GM18498 (cell line): ENCODE data around the gene C3orf22.
"Not testable (repeated sequence)": the region's sequence is repeated elsewhere in the genome, so short reads cannot be mapped to it uniquely, and the experiment has no call there.

Experiments
- ATAC-seq: cut with Tn5 transposase; IDR thresholded peaks from one replicate; pipeline ENCODE4 v1.9.1; 2021; ENCODE audit warnings: mild to moderate bottlenecking, moderate library complexity; ENCODE audit not compliant: unreplicated experiment

C3orf22 gene

GRCh38 chr3:126558336-126559071 lies at the start of gene C3orf22:
C3orf22 (minus strand) TSS chr3:126558932; CDS start chr3:126553390, 5,542 bp downstream.
- no peak for ATAC-seq

- ATAC-seq = no peak
Measured at GRCh38 chr3:126607214-126607908, 48.6 kb upstream of the C3orf22 start.

GRCh38 chr3:126606001-126606400 lies 47.3 kb upstream of the C3orf22 start:
- no peak for ATAC-seq

- ATAC-seq = no peak
Measured at GRCh38 chr3:126604691-126605090, 46.0 kb upstream of the C3orf22 start.

- no peak for ATAC-seq
Measured at GRCh38 chr3:126599101-126599500, 40.4 kb upstream of the C3orf22 start.

- ATAC-seq = not testable (repeated sequence)
Measured at GRCh38 chr3:126595479-126595878, 36.7 kb upstream of the C3orf22 start.

- ATAC-seq = not testable (repeated sequence)
Measured at GRCh38 chr3:126591515-126591914, 32.8 kb upstream of the C3orf22 start.

GRCh38 chr3:126582311-126582710 lies 23.6 kb upstream of the C3orf22 start:
- ATAC-seq = no peak

GRCh38 chr3:126581569-126581968 lies 22.8 kb upstream of the C3orf22 start:
- ATAC-seq = no peak

- no peak for ATAC-seq
Measured at GRCh38 chr3:126580746-126581145, 22.0 kb upstream of the C3orf22 start.

- no peak for ATAC-seq
Measured at GRCh38 chr3:126578702-126579101, 20.0 kb upstream of the C3orf22 start.

GRCh38 chr3:126577261-126577660 lies 18.5 kb upstream of the C3orf22 start:
- ATAC-seq = no peak

- no peak for ATAC-seq
Measured at GRCh38 chr3:126573492-126574117, 14.9 kb upstream of the C3orf22 start.

GRCh38 chr3:126571078-126571477 lies 12.3 kb upstream of the C3orf22 start:
- no peak for ATAC-seq

- ATAC-seq = no peak
Measured at GRCh38 chr3:126570103-126570541, 11.4 kb upstream of the C3orf22 start.

GRCh38 chr3:126569390-126569975 lies 10.8 kb upstream of the C3orf22 start:
- no peak for ATAC-seq

- ATAC-seq = no peak
Measured at GRCh38 chr3:126568776-126569342, 10.1 kb upstream of the C3orf22 start.

- no peak for ATAC-seq
Measured at GRCh38 chr3:126567696-126568438, 9.1 kb upstream of the C3orf22 start.

- no peak for ATAC-seq
Measured at GRCh38 chr3:126562737-126563276, 4.1 kb upstream of the C3orf22 start.

GRCh38 chr3:126557761-126558160 lies 971 bp downstream of the C3orf22 start:
- no peak for ATAC-seq
